ENCODE results near the gene OR13C4. TPM values are rescaled to one million over a fixed set of nuclear protein-coding genes. Genes with fewer than 3 reads are reported as not detected.

The OR13C4 gene
- polyA plus RNA-seq, 10 donors, result not detected

Other genes starting within 250 kb of the OR13C4 start
- not detected for gene OR13F1, start 22.9 kb downstream of the OR13C4 start, polyA plus RNA-seq (ENCODE audit: insufficient read length in 10 of 10)
- gene OR13C3, start 9.6 kb upstream of the OR13C4 start, polyA plus RNA-seq (ENCODE audit: insufficient read length in 10 of 10), result not detected
- not detected for gene OR13C8, start 42.0 kb upstream of the OR13C4 start, polyA plus RNA-seq (ENCODE audit: insufficient read length in 10 of 10)
- not detected for gene OR13C5, start 72.2 kb upstream of the OR13C4 start, polyA plus RNA-seq (ENCODE audit: insufficient read length in 10 of 10)
- not detected for gene OR13C2, start 78.4 kb upstream of the OR13C4 start, polyA plus RNA-seq (ENCODE audit: insufficient read length in 10 of 10)
- not detected for gene OR13C9, start 91.0 kb upstream of the OR13C4 start, polyA plus RNA-seq (ENCODE audit: insufficient read length in 10 of 10)
- gene OR13D1, start 167.3 kb upstream of the OR13C4 start, polyA plus RNA-seq (ENCODE audit: insufficient read length in 10 of 10), result not detected
- 10 to 100 TPM; 47.7 to 64.1 (median 57.9) TPM for gene NIPSNAP3A, start 220.5 kb upstream of the OR13C4 start, polyA plus RNA-seq (ENCODE audit: insufficient read length in 10 of 10)
- 10 to 100 TPM; 14.9 to 27.7 (median 22.8) TPM for gene NIPSNAP3B, start 236.9 kb upstream of the OR13C4 start, polyA plus RNA-seq (ENCODE audit: insufficient read length in 10 of 10)